KMS-11 (cell line): Measurements from ENCODE around the gene PDPR.
"Not testable (repeated sequence)": the region's sequence is repeated elsewhere in the genome, so short reads cannot be mapped to it uniquely, and the experiment has no call there.

ENCODE experiments used
- H2AFZ ChIP-seq: fragments of 200-600 bp; sonication (generic); 2 replicates; pipeline ENCODE4 v1.6.1; 2016; ENCODE audit warnings: antibody characterized with exemption, mixed run types, low read depth
- H3K27ac ChIP-seq: fragments of 200-600 bp; sonication (generic); 2 replicates; pipeline ENCODE4 v1.6.1; 2016; ENCODE audit warnings: mild to moderate bottlenecking, mixed run types
- H3K27me3 ChIP-seq: fragments of 200-600 bp; sonication (generic); 2 replicates; pipeline ENCODE4 v1.6.1; 2017; ENCODE audit warnings: mild to moderate bottlenecking, low read depth, mixed run types, moderate library complexity; ENCODE audit not compliant: insufficient read depth
- H3K36me3 ChIP-seq: fragments of 200-600 bp; sonication (generic); 2 replicates; pipeline ENCODE4 v1.6.1; 2017; ENCODE audit warnings: mild to moderate bottlenecking, mixed run types; ENCODE audit not compliant: insufficient read depth
- H3K4me1 ChIP-seq: fragments of 200-600 bp; sonication (generic); 2 replicates; pipeline ENCODE4 v1.6.1; 2016; ENCODE audit warnings: mild to moderate bottlenecking, low read depth, mixed run types; ENCODE audit not compliant: poor library complexity, severe bottlenecking
- H3K4me2 ChIP-seq: fragments of 200-600 bp; sonication (generic); 2 replicates; pipeline ENCODE4 v1.7.0; 2016; ENCODE audit warnings: mild to moderate bottlenecking, mixed run types
- H3K4me3 ChIP-seq: fragments of 200-600 bp; sonication (generic); IDR thresholded peaks from 2 replicates; pipeline ENCODE4 v1.6.1; 2017; ENCODE audit warnings: low read depth, low read length, mixed read lengths; ENCODE audit not compliant: insufficient read depth
- H3K79me2 ChIP-seq: fragments of 200-600 bp; sonication (generic); 2 replicates; pipeline ENCODE4 v1.6.1; 2016; ENCODE audit warnings: low read depth, mixed run types; ENCODE audit not compliant: insufficient read depth
- H3K9ac ChIP-seq: fragments of 200-600 bp; sonication (generic); 2 replicates; pipeline ENCODE4 v1.6.1; 2016; ENCODE audit warnings: mild to moderate bottlenecking, mixed run types
- H4K20me1 ChIP-seq: fragments of 200-600 bp; sonication (generic); 2 replicates; pipeline ENCODE4 v1.6.1; 2016; ENCODE audit warnings: mild to moderate bottlenecking, mixed run types; ENCODE audit not compliant: insufficient read depth
- CTCF ChIP-seq: fragments of 200-600 bp; sonication (generic); conservative IDR thresholded peaks from 2 replicates; pipeline ENCODE4 v1.6.1; 2017; ENCODE audit warnings: low read depth, mild to moderate bottlenecking, antibody characterized with exemption, low read length, moderate library complexity, mixed read lengths

PDPR gene

GRCh38 chr16:70151391-70151790 is 37.3 kb downstream of the PDPR start:
- no peaks in the 10 kb centered on the region for H4K20me1 ChIP-seq
- H3K27ac ChIP-seq = no peak overlapping the region

GRCh38 chr16:70151941-70152509 is 37.9 kb downstream of the PDPR start:
- no peak overlapping the region for H3K9ac ChIP-seq
- no peak overlapping the region for H3K27ac ChIP-seq
- TF ChIP-seq CTCF = no peak
- peaks cover 3% of the 10 kb centered on the region; the same call in 1 of the 2 replicates for H3K36me3 ChIP-seq
- H4K20me1 ChIP-seq = no peaks in the 10 kb centered on the region
- H3K27me3 ChIP-seq = no peaks in the 10 kb centered on the region
- H3K4me2 ChIP-seq = no peak overlapping the region
- H3K4me1 ChIP-seq = no peaks in the 10 kb centered on the region
- no peaks in the 10 kb centered on the region for H3K79me2 ChIP-seq
- H3K4me3 ChIP-seq = no peak overlapping the region
- no peak overlapping the region for H2AFZ ChIP-seq

More at GRCh38 chr16:70151391-70151790, 37.3 kb downstream of the PDPR start:
- no peaks in the 10 kb centered on the region for H3K4me1 ChIP-seq
- H3K4me3 ChIP-seq = no peak overlapping the region
- no peak overlapping the region for H2AFZ ChIP-seq
- no peak overlapping the region for H3K9ac ChIP-seq
- TF ChIP-seq CTCF = no peak
- no peaks in the 10 kb centered on the region for H3K79me2 ChIP-seq
- H3K4me2 ChIP-seq = no peak overlapping the region
- no peaks in the 10 kb centered on the region for H3K27me3 ChIP-seq
- peaks cover 3% of the 10 kb centered on the region; the same call in 1 of the 2 replicates for H3K36me3 ChIP-seq

GRCh38 chr16:70152578-70153302 is 38.6 kb downstream of the PDPR start:
- Histone ChIP-seq H3K9ac (no peak overlapping the region), H3K4me3 (no peak overlapping the region)

GRCh38 chr16:70154736-70155135 is 40.6 kb downstream of the PDPR start:
- H2AFZ ChIP-seq, H3K36me3 ChIP-seq, H4K20me1 ChIP-seq, H3K4me2 ChIP-seq, H3K4me1 ChIP-seq, H3K27ac ChIP-seq, H3K27me3 ChIP-seq, H3K4me3 ChIP-seq, H3K9ac ChIP-seq, H3K79me2 ChIP-seq: not testable (repeated sequence)

More at GRCh38 chr16:70152578-70153302, 38.6 kb downstream of the PDPR start:
- Histone ChIP-seq H2AFZ (no peak overlapping the region), H3K36me3 (peaks cover 3% of the 10 kb centered on the region; the same call in 1 of the 2 replicates), H3K27me3 (no peaks in the 10 kb centered on the region), H3K79me2 (no peaks in the 10 kb centered on the region), H3K4me2 (no peak overlapping the region), H4K20me1 (no peaks in the 10 kb centered on the region), H3K27ac (no peak overlapping the region), H3K4me1 (no peaks in the 10 kb centered on the region)
- TF ChIP-seq CTCF = no peak
